ENCODE results near the gene PHACTR2.
"Not testable (repeated sequence)": the region's sequence is repeated elsewhere in the genome, so short reads cannot be mapped to it uniquely, and the experiment has no call there.

The PHACTR2 gene

DNA sequence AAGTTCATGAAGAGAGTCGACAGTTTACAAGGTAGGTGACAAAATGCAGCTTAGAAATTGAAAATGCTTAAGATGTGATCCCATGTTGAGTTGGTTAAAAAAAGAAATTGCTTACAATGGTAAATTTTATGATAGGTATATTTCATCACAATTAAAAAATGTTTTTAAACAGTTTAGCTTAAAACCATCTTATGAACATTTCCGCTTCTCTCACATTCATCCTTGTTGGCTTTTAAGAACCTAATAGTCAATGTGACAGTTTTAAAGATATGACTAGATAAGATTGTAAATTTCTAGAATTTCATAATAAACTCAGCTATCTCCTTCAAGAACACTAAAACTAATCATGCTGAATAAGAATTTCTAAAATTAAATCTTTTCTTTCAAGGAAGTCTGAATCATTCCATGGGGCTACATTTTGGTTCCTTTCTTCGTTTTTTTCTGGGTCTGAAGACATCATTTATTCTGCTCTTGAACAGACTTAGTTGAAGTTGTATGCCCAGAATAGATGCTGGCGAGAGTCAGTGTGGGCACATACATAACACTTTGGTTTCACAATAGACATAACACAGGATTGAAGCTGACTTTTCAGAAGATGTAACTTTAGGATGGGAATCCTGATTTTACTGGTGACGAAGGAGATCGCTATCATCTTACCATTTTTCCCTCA lies 129.5 kb downstream of the PHACTR2 start:
- DNase-seq (ENCODE audit: low read depth in 3 of 3) = no peak

DNA sequence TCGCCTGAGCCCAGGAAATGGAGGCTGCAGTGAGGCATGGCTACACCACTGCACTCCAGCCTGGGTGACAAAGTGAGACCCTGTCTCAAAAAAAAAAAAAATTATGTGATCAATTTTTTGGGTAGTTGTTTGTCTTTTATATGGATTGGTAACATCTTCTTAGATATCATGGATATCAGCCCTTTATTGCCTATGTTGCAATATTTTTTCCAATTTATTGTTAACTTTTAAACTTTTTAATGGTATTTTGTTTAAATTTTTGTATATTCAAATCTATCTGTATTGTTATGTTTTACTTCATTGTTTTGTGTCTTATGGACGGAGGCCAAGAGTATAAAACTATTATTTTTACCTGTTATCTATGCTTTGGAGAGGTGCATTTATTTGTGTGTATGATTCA lies 133.0 kb downstream of the PHACTR2 start:
- DNase-seq (ENCODE audit: low read depth in 3 of 3) = no peak

DNA sequence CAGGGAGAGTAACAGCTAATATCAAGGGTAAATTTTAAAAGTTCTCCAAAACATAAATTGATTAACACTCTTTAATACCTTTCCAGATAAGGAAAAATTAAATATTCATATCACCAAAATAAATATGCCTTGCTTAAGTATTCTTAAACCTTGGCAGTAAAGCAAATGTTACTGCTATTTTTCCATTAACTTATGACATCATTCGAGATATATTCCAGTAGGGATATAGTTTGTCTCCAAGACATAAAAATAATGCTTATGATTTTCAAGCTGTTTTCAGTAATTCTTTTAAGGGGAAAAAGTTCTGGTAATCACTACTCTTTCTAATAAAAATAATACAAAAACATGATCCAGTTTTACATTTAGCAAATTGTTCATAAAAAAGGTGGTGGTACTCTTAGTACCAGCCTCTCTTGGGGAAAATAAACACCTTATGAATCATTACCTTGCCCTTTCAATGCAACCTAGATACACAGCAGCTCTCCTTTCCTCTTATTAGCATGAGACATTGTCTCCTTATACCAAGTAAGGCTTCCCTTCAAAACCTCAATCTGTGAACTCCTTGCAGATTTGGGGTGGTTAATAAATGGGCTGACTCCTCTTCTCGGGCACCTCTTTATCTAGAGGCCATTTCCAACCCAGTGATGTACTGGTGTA lies 133.9 kb downstream of the PHACTR2 start:
- DNase-seq (ENCODE audit: low read depth in 3 of 3) = no peak

DNA sequence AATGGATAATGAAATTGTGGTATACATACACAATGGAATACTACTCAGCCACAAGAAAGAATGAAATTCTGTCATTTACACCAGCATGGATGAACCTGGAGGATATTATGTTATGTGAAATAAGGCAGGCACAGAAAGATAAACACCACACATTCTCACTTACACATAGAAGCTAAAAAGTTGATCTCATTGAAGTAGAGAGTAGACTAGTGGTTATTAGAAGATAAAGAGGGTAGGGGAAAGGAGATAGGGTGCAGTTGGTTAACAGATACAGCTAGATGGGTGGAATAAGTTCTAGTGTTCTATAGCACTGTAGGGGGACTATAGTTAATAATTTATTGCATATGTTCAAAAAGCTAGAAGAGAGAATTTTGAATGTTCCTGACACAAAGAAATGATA lies 139.9 kb downstream of the PHACTR2 start:
- no peak for DNase-seq (ENCODE audit: low read depth in 3 of 3)

DNA sequence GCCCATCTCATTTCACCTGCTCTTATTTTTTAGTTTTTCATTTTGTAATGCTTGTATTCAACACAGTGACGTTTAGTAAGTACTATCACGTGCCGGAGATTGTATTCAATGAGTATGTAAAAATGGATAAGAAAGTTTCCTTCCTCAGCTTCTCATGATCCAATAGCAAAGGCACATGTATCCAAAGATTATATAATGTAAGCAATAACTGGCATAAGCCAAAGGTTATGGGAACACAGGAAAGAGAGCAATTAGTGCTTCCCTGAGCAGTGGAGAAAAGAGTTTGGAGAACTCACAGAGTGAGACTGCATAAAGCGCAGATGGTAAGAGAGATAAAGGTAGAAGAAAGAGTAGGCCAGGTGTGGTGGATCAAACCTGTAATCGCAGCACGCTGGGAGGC lies 143.6 kb downstream of the PHACTR2 start:
- DNase-seq (ENCODE audit: low read depth in 3 of 3) = no peak

DNA sequence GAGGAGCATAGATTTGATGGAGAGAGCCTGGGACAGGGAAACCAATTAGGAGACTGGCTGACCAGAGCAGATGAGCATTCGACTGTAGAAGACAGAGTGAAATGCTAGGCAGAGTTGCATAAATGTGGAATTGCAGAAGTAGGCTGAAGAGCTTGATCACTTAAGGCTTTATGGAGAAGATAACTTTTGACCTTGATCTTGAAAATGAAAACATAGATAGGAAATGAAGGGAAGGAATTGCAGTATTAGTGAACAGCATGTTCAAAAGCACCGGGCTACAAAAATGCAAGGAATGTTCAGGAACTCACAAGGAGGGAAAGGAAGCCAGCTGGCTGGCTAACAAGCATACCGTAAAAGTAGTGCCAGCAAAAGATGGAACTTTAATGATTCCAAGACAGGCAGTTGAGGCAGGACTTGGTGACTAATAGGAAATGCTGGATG lies 144.8 kb downstream of the PHACTR2 start:
- no peak for DNase-seq (ENCODE audit: low read depth in 3 of 3)

DNA sequence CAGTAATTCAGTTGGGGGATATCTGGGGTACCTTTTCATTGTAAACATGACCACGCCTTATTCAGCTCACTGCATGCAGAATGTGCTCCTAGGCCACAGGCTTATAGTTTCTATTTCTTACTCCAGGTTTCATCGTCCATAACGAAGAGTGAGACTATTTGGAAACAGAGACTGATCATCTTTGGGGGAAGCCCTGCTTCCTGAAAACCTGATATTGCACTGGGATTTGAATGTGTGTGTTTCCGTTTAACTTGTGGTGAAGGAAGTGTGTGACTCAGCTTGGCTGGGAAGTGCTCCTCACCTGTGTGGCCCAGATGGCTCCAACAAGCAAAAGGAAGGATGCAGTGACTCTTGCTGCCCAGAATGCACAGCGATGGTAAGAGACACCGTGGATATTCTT lies 145.8 kb downstream of the PHACTR2 start:
- no peak for DNase-seq (ENCODE audit: low read depth in 3 of 3)

DNA sequence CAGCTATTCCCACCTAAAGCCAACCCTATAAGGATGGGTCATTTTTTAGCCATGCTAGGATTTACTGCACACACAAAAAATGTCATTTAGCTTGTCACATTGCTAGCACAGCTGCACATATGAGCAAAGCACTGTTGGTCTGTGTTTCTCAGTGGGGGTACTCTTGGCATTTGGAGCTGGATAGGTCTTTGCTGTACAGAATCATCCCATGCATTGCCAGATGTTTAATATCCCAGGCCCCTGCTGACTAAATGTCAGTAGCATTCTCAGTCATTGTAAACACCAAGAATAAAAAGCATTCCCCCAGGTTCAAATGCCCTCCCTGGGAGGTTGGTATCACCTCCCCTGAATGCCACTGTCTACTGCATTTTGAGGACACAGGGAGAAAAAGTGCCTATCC lies 150.8 kb downstream of the PHACTR2 start:
- DNase-seq (ENCODE audit: low read depth in 3 of 3) = no peak

DNA sequence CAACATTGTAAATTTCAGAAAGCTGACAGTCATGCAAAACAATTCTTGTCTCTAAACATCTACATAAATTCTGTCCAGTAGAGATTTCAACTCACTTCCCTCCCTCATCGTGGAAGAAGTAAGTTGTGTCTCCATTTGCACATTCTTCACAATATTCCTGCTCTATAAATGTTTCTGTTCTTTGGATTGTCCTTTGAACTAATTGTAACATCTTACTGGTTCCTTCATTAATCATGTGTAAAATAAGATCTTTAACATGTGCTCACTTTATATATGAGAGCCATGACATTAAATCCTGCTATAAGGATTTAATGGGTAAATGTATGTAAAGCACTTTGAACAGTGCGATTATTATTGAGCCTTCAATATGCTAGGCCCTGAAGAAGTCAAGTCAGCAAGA lies 158.4 kb downstream of the PHACTR2 start:
- no peak for DNase-seq (ENCODE audit: low read depth in 3 of 3)

DNA sequence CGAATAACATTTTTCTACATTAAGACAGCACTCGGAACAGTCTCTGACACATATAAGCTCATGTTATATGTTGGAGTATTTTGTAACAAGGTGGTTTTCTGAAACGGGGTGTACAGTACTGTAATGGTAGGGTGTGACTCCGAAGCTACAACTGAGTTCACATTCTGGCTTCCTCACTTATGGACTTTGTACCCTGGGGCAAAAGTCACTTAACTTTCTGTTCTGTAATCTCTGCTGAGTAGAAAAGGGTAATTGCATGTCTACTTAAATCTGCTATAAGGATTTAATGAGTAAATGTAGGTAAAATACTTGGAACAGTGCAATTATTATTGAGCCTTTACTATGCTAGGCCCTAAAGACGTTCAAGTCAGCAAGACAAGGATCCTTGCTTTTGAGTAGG lies 160.6 kb downstream of the PHACTR2 start:
- no peak for DNase-seq (ENCODE audit: low read depth in 3 of 3)

DNA sequence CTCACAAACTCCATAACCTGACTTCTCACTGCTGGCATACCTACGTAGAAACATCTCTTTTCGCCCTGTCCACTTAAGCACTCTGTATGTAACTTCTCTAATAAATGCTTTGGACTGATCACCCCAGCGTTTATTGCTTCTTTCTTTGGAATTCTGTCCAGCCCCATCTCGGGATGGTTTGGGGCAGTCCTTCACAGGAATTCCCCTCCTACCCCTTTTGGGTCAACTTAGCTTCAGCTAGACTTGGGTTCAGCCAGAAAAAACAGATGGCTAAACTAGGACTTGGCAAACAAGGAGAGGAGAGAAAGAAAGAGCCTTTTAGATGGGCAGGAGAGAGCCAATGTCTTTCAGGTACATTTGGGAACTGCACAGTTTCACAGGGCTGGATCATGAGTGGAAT lies 161.4 kb downstream of the PHACTR2 start:
- DNase-seq (ENCODE audit: low read depth in 3 of 3) = no peak

DNA sequence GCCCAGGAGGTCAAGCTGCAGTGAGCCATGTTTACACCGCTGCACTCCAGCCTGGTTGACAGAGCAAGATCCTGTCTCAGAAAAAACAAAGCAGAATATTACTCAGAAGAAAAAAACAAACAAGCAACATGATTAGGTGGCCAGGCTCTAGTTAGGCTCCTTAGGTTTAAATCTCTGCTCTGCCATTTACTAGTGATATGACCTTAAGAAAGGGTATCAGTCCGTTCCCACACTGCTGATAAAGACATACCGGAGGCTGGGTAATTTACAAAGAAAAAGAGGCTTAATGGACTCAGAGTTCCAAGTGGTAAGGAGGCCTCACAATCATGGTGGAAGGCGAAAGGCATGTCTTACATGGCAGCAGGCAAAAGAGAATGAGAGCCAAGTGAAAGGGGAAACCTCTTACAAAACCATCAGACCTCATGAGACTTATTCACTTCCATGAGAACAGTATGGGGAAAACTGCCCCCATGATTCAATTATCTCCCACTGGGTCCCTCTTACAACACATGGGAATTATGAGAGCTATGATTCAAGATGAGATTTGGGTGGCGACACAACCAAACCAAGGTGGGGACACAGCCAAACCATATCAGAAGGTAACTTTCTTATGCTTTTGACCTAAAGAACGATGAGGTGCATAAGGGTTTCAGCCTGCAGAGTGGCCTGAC lies 163.0 kb downstream of the PHACTR2 start:
- DNase-seq (ENCODE audit: low read depth in 3 of 3) = no peak

DNA sequence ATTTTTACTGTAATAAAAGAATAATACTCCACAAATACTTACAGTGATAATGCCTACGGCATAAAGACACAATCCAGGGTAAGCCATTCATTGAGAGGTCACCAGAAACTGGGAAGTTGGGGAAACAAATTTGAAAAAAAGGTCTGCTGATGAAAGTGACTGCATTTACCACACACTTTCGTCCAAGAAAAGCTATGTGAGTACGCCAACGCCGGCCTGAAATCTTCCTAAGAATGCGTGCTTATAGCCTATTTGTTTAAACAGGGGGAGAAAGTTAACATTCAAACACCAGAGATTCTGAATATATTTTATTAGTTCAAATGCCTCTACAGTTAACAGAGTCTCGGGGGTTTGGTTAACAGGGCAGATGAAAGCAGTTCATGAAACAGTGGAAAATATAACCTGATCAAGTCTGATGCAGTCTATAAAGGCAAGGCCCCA lies 164.7 kb downstream of the PHACTR2 start:
- DNase-seq (ENCODE audit: low read depth in 3 of 3) = no peak

DNA sequence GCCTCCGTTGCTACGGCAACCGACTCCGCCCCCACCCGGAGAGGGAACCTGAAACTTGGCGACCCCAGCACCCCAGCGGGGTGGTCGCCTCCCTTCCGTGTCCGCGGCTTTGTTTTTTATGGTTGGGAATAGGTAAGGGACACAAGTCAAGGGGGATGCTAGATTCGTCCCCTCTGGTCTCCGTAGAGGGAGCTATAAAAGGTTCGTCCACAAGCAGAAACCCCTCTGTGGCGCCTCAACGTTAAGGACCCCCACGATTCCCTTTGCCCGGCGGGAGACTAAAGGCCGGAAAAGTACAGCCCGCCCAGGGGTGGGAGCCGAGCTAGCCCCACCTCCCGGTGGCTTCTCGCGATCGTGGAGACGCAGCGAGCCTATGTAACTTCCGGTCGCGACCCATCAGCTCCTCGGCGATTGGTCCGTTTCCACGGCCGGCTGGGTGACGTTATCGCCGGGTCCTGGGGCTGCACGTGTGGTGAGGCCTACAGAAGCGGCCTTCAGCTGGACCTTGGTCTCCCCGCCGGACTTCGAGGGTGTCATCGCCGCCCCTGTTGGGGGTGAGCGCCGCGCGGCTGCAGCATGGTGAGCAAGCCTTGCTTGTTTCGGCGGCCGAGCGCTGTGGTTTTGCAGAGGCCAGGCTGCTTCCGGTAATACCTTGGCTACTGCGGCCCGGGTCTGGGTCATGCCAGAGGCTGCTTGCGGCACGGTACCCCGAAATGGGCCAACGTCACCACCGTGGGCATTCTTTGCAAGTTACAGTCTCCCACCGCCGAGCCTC lies 165.3 kb downstream of the PHACTR2 start, which contains the start of gene LTV1:
Gene LTV1, plus strand, starts transcription at position 437 of the 775 bp plus-strand sequence. Its CDS starts 140 bp downstream, at position 577.
- DNase-seq (ENCODE audit: low read depth in 3 of 3) = peak; percentile 80 to 90 (median 87)

DNA sequence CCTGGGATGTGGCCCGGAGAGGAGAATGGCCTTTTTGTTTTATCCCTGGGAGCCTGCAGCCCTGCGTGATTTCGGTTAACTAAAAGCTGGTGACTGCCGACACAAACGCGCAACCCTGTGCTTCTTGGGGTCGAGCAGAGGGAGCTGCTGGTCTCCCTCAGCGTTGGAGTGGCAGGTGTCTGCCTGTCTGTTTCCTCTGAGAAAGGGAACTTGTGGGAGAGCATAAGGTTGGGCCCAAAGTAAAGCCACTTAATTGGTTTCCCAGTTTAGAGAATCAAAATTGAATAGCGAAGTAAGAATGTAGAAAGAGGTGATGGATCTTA lies 165.9 kb downstream of the PHACTR2 start:
- no peak for DNase-seq (ENCODE audit: low read depth in 3 of 3)

DNA sequence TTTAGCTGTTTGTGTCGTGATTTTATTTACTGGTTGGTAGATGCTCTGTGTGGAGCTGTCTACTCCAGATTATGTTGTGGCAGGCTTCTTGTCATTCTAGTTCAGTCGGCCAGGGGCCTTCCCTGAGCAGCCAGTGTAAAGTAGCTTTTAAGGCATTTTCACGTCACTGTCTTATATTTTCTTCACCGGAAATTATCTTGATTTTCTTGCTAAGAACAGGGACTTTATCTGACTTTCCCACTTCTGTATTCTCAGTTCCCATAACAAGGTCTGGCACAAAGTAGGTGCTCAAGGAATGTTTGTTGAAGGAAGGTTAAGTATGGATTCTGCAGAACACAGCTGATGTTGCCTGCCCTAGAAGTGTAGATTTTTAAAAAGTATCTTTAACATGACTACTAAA lies 166.2 kb downstream of the PHACTR2 start:
- DNase-seq (ENCODE audit: low read depth in 3 of 3) = no peak

DNA sequence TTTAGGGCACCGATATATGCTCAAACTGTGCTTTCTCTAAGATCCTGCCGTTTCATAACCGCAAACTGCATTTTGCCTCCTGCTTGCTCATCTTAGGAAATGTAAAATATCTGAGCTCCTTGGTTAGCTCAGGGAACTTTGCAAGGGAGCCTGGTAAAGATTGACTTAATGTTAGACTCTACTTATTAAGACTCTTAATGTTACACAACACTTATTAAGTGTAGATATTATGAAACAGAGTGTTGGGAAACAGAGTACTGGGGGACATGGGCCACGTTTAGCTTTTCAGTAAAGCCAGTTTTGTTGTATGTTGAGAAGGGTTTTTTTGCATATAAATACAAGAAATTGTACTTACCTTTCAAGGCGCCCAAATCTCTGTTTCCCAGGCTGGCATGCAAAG lies 167.3 kb downstream of the PHACTR2 start:
- DNase-seq (ENCODE audit: low read depth in 3 of 3) = no peak

DNA sequence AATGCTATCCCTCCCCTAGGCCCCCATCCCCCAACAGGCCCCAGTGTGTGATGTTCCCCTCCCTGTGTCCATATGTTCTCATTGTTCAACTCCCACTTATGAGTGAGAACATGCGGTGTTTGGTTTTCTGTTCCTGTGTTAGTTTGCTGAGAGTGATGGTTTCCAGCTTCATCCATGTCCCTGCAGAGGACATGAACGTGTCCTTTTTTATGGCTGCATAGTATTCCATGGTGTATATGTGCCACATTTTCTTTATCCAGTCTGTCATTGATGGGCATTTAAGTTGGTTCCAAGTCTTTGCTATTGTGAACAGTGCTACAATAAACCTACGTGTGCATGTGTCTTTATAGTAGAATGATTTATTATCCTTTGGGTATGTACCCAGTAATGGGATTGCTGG lies 173.9 kb downstream of the PHACTR2 start:
- DNase-seq (ENCODE audit: low read depth in 3 of 3) = not testable (repeated sequence)

DNA sequence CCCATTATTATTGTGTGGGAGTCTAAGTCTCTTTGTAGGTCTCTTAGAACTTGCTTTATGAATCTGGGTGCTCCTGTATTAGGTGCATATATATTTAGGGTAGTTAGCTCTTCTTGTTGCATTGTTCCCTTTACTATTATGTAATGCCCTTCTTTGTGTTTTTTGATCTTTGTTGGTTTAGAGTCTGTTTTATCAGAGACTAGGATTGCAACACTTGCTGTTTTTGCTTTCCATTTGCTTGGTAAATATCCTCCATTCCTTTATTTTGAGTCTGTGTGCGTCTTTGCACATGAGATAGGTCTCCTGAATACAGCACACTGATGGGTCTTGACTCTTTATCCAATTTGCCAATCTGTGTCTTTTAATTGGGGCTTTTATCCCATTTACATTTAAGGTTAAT lies 177.3 kb downstream of the PHACTR2 start:
- not testable (repeated sequence) for DNase-seq (ENCODE audit: low read depth in 3 of 3)

DNA sequence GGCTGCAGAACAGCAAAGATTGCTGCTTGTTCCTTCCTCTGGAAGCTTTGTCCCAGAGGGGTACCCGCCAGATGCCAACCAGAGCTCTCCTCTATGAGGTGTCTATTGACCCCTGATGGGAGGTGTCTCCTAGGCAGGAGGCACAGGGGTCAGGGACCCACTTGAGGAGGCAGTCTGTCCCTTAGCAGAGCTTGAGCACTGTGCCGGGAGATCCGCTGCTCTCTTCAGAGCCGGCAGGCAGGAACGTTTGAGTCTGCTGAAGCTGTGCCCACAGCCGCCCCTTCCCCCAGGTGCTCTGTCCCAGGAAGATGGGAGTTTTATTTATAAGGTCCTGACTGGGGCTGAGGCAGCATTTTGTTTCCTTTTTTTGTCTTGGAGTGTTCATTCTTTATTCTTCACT lies 179.0 kb downstream of the PHACTR2 start:
- DNase-seq (ENCODE audit: low read depth in 3 of 3) = not testable (repeated sequence)

DNA sequence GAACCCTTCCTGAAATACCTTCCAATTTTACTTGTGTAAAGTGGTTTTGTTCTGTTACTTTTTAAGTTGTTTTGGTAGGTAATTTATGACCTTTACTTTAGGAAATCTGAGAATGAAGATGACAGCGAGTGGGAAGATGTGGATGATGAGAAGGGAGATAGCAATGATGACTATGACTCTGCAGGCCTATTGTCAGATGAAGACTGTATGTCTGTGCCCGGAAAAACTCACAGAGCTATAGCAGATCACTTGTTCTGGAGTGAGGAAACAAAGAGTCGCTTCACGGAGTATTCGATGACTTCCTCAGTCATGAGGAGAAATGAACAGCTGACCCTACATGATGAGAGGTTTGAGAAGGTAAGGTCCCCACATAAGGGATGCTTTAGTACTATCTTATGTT lies 179.9 kb downstream of the PHACTR2 start:
- no peak for DNase-seq (ENCODE audit: low read depth in 3 of 3)
